ENCODE data around the gene SERPINA12. TPM values are rescaled to one million over a fixed set of nuclear protein-coding genes. Genes with fewer than 3 reads are reported as not detected.

SERPINA12 gene
- total and polyA plus RNA-seq, 12 donors: not detected

- 85 to 93% (median 86%) methylated on average over 12 of the region's 12 CpGs for WGBS, 4 donors
- Histone ChIP-seq H3K27ac (no peak overlapping the region), H3K9me3 (replicated peaks in 1 of 3) (no peaks in the 10 kb centered on the region), H3K4me1 (replicated peaks in 1 of 2) (no peaks in the 10 kb centered on the region), H3K4me3 (no peak overlapping the region), H3K27me3 (no peaks in the 10 kb centered on the region), H3K36me3 (replicated peaks in 1 of 2) (no peaks in the 10 kb centered on the region)
- TF ChIP-seq POLR2A (IDR thresholded peaks at IDR 0.05) (no peak), CTCF (IDR thresholded peaks at IDR 0.05) (no peak)
- no peak for DNase-seq
- intact Hi-C loops (cut with DNase I): no loop called here
Measured at GRCh38 chr14:94441531-94442205, 67.6 kb downstream of the SERPINA12 start.

- Histone ChIP-seq H3K4me3 (no peak overlapping the region), H3K9me3 (replicated peaks in 1 of 3) (no peaks in the 10 kb centered on the region), H3K27ac (no peak overlapping the region), H3K27me3 (no peaks in the 10 kb centered on the region), H3K36me3 (replicated peaks in 1 of 2) (no peaks in the 10 kb centered on the region), H3K4me1 (replicated peaks in 1 of 2) (no peaks in the 10 kb centered on the region)
- TF ChIP-seq POLR2A (IDR thresholded peaks at IDR 0.05): no peak
- TF ChIP-seq CTCF (IDR thresholded peaks at IDR 0.05): no peak
- no peak for DNase-seq
- intact Hi-C loops (cut with DNase I): no loop called here
- 80 to 90% (median 84%) methylated on average over 4 of the region's 4 CpGs for WGBS, 4 donors
Measured at GRCh38 chr14:94441130-94441529, 68.1 kb downstream of the SERPINA12 start.

- no peak for TF ChIP-seq POLR2A (IDR thresholded peaks at IDR 0.05)
- no peak for TF ChIP-seq CTCF (IDR thresholded peaks at IDR 0.05)
- H3K4me3 ChIP-seq: no peak overlapping the region
- WGBS, 4 donors: 66 to 79% (median 70%) methylated on average over 5 of the region's 5 CpGs
- no peaks in the 10 kb centered on the region for H3K9me3 ChIP-seq (replicated peaks in 1 of 3)
- intact Hi-C loops (cut with DNase I): loop anchor here in 1 of 2 donors (5.0 to 10.0 kb wide), 2 partner anchors 108 to 245 kb away; no protein-coding TSS in a partner anchor
- H3K27me3 ChIP-seq: no peaks in the 10 kb centered on the region
- no peak for DNase-seq
- H3K4me1 ChIP-seq (replicated peaks in 1 of 2): no peaks in the 10 kb centered on the region
- H3K36me3 ChIP-seq (replicated peaks in 1 of 2): no peaks in the 10 kb centered on the region
- H3K27ac ChIP-seq: no peak overlapping the region
Measured at GRCh38 chr14:94439453-94440057, 69.7 kb downstream of the SERPINA12 start.

Other genes with a start within 250 kb of the SERPINA12 start
- not detected for gene SERPINA10, start 216.2 kb downstream of the SERPINA12 start, total RNA-seq
- under 1 TPM in 1 of 3 donors, not detected in 2; 0.13 TPM for gene SERPINA10, start 216.2 kb downstream of the SERPINA12 start, polyA plus RNA-seq
- gene SERPINA6, start 186.1 kb downstream of the SERPINA12 start, total RNA-seq: not detected
- under 1 TPM in 1 of 3 donors, not detected in 2; 0.09 TPM for gene SERPINA6, start 186.1 kb downstream of the SERPINA12 start, polyA plus RNA-seq
- gene SERPINA2, start 142.8 kb downstream of the SERPINA12 start, total RNA-seq: not detected
- not detected for gene SERPINA2, start 142.8 kb downstream of the SERPINA12 start, polyA plus RNA-seq
- gene SERPINA1, start 120.9 kb downstream of the SERPINA12 start, total RNA-seq: 10 to 100 TPM in 6 of 9 donors, 1 to 10 TPM in 3; 1.6 to 60.1 (median 16.7) TPM
- 10 to 100 TPM in 2 of 3 donors, 1 to 10 TPM in 1; 4.1 to 40.9 (median 11.2) TPM for gene SERPINA1, start 120.9 kb downstream of the SERPINA12 start, polyA plus RNA-seq
- gene SERPINA11, start 56.7 kb downstream of the SERPINA12 start, total RNA-seq: not detected
- not detected for gene SERPINA11, start 56.7 kb downstream of the SERPINA12 start, polyA plus RNA-seq
- gene SERPINA9, start 33.3 kb downstream of the SERPINA12 start, total RNA-seq: not detected
- not detected for gene SERPINA9, start 33.3 kb downstream of the SERPINA12 start, polyA plus RNA-seq
- gene SERPINA4, start 52.0 kb upstream of the SERPINA12 start, total RNA-seq: under 1 TPM in 3 of 9 donors, not detected in 6; 0.06 to 0.31 (median 0.11) TPM
- gene SERPINA4, start 52.0 kb upstream of the SERPINA12 start, polyA plus RNA-seq: not detected
- 1,000 to 10,000 TPM in 2 of 9 donors, 100 to 1,000 TPM in 7; 374 to 1,055 (median 572) TPM for gene SERPINA5, start 72.0 kb upstream of the SERPINA12 start, total RNA-seq
- gene SERPINA5, start 72.0 kb upstream of the SERPINA12 start, polyA plus RNA-seq: 100 to 1,000 TPM in 1 of 3 donors, 10 to 100 TPM in 2; 83.6 to 441 (median 89.2) TPM
- 100 to 1,000 TPM in 2 of 9 donors, 10 to 100 TPM in 6, 1 to 10 TPM in 1; 2.5 to 245 (median 38.1) TPM for gene SERPINA3, start 102.9 kb upstream of the SERPINA12 start, total RNA-seq
- gene SERPINA3, start 102.9 kb upstream of the SERPINA12 start, polyA plus RNA-seq: 10 to 100 TPM; 10.6 to 39.0 (median 27.6) TPM